Adrenal gland (tissue), 5 donors: ENCODE data around the gene TAPT1.

Experiments used
- CTCF ChIP-seq, 6 experiments: fragments of 450-650 bp in 4 of 6; fragments of 200-600 bp in 2 of 6; sonication (generic) in 1 of 6; IDR thresholded peaks; 1 replicate in 5 of 6; 2 replicates in 1 of 6; pipeline versions ENCODE4 v1.5.1 to v1.8.0; 2016 to 2021; ENCODE audit warnings: antibody characterized with exemption in 6 of 6, mild to moderate bottlenecking in 2 of 6, moderate library complexity in 1 of 6
- POLR2A ChIP-seq, 2 donors: fragments of 450-650 bp; IDR thresholded peaks; one replicate each; pipeline ENCODE4 v1.6.1; 2017; ENCODE audit warnings: antibody characterized with exemption in 2 of 2, mild to moderate bottlenecking in 2 of 2, moderate library complexity in 1 of 2
- donor health status: DM: no; HTN: no; CAD: no.

GRCh38 chr4:16158504-16158852 is 67.8 kb downstream of the TAPT1 start:
- TF ChIP-seq CTCF (IDR thresholded peaks at IDR 0.05) (no peak), POLR2A (IDR thresholded peaks at IDR 0.05) (no peak)
